Ishikawa (cell line): ENCODE results near the gene LGALS7B.

Experiments
- CEBPB ChIP-seq: IDR thresholded peaks from 2 replicates; pipeline ENCODE4 v1.6.1; 2012
- CREB1 ChIP-seq: IDR thresholded peaks from 2 replicates; pipeline ENCODE4 v1.6.1; 2012; ENCODE audit warnings: low read depth
- EGR1 ChIP-seq: IDR thresholded peaks from 2 replicates; pipeline ENCODE4 v1.6.1; 2012
- EP300 ChIP-seq: IDR thresholded peaks from 2 replicates; pipeline ENCODE4 v1.6.1; 2012; ENCODE audit warnings: borderline replicate concordance
- FOXM1 ChIP-seq: IDR thresholded peaks from 2 replicates; pipeline ENCODE4 v1.6.1; 2012; ENCODE audit warnings: low read depth, borderline replicate concordance
- NFIC ChIP-seq: IDR thresholded peaks from 2 replicates; pipeline ENCODE4 v1.6.1; 2012
- RAD21 ChIP-seq: IDR thresholded peaks from 2 replicates; pipeline ENCODE4 v1.6.1; 2012; ENCODE audit warnings: low read depth
- TAF1 ChIP-seq: IDR thresholded peaks from 2 replicates; pipeline ENCODE4 v1.6.1; 2012; ENCODE audit warnings: low read depth, mild to moderate bottlenecking
- TCF12 ChIP-seq: IDR thresholded peaks from 2 replicates; pipeline ENCODE4 v1.6.1; 2012; ENCODE audit warnings: low read depth
- TEAD4 ChIP-seq: IDR thresholded peaks from 2 replicates; pipeline ENCODE4 v1.6.1; 2012
- USF1 ChIP-seq: IDR thresholded peaks from 2 replicates; pipeline ENCODE4 v1.6.1; 2012
- YY1 ChIP-seq: IDR thresholded peaks from 2 replicates; pipeline ENCODE4 v1.6.1; 2012; ENCODE audit warnings: low read depth
- ZBTB7A ChIP-seq: IDR thresholded peaks from 2 replicates; pipeline ENCODE4 v1.6.1; 2012; ENCODE audit warnings: low read depth
- TF ChIP-seq, protein P1 (sequence below): IDR thresholded peaks from 2 replicates; pipeline ENCODE4 v1.6.1; 2012; ENCODE audit warnings: low read depth, mild to moderate bottlenecking
- TF ChIP-seq, protein P2 (sequence below): IDR thresholded peaks from 2 replicates; pipeline ENCODE4 v1.6.1; 2012

LGALS7B gene

DNA sequence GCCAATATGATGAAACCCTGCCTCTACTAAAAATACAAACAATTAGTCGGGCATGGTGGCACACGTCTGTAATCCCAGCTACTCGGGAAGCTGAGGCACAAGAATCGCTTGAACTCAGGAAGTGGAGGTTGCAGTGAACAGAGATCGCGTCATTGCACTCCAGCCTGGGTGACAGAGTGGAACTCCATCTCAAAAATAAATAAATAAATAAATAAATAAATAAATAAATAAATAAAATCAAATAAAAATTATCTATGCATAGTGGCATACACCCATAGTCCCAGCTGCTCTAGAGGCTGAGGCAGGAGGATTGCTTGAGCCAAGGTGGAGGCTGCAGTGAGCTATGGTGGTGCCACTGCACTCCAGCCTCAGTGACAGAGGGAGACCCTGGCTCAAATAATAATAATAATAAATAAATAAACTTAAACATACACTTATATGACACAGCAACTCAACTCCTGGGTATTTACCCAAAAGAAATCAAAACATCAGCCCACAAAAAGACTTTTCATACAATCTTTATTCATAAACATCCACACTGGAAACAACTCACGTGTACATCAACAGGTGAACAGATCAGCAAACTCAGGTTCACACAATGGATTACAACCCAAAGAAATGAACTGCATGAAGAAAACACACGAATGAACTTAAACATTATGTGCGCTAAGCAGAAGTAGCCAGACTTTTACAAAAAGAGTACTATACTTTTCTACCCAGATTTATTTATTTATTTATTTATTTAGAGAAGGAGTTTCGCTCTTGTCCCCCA, 22.5 kb upstream of the LGALS7B start:
- TF ChIP-seq FOXM1 (no peak), USF1 (no peak), TCF12 (no peak), TAF1 (no peak), TEAD4 (no peak), YY1 (no peak), NFIC (no peak), EGR1 (no peak), CEBPB (no peak), EP300 (no peak)
- TF ChIP-seq, protein P1, sequence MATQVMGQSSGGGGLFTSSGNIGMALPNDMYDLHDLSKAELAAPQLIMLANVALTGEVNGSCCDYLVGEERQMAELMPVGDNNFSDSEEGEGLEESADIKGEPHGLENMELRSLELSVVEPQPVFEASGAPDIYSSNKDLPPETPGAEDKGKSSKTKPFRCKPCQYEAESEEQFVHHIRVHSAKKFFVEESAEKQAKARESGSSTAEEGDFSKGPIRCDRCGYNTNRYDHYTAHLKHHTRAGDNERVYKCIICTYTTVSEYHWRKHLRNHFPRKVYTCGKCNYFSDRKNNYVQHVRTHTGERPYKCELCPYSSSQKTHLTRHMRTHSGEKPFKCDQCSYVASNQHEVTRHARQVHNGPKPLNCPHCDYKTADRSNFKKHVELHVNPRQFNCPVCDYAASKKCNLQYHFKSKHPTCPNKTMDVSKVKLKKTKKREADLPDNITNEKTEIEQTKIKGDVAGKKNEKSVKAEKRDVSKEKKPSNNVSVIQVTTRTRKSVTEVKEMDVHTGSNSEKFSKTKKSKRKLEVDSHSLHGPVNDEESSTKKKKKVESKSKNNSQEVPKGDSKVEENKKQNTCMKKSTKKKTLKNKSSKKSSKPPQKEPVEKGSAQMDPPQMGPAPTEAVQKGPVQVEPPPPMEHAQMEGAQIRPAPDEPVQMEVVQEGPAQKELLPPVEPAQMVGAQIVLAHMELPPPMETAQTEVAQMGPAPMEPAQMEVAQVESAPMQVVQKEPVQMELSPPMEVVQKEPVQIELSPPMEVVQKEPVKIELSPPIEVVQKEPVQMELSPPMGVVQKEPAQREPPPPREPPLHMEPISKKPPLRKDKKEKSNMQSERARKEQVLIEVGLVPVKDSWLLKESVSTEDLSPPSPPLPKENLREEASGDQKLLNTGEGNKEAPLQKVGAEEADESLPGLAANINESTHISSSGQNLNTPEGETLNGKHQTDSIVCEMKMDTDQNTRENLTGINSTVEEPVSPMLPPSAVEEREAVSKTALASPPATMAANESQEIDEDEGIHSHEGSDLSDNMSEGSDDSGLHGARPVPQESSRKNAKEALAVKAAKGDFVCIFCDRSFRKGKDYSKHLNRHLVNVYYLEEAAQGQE = no peak
- TF ChIP-seq, protein P2, sequence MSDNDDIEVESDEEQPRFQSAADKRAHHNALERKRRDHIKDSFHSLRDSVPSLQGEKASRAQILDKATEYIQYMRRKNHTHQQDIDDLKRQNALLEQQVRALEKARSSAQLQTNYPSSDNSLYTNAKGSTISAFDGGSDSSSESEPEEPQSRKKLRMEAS = no peak

DNA sequence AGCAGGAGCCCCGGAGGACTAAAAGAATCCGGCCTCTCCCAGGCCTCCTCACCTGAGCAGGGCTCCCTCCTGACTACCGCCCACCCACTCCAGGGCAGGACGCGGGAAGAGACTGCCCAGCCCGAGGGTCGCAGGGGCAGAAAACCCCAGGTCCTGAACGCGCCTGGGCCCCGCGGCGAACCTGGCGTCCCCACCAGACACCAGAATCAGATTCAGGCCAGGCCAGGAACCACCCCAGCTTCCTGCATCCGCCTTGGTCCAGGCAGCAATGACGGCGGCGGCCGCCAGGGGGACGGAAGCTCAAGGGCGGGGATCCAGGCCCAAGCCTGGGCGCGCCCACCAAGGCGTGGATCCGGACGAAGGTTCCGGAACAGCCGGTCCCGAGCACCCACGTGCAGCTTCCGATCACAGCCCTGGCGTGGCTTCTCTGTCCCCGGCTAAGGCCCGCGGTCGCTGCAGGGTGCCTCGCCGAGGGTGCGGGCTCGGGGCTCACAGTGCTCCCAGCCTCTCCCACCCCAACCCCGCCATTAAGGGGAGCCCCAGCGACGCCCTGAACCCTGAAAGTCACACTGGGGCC, 19.3 kb upstream of the LGALS7B start:
- TF ChIP-seq CEBPB = no peak
- no peak for TF ChIP-seq RAD21
- TF ChIP-seq TCF12 = no peak
- no peak for TF ChIP-seq CREB1
- TF ChIP-seq ZBTB7A = no peak
- no peak for TF ChIP-seq YY1
- no peak for TF ChIP-seq USF1
- TF ChIP-seq EP300 = no peak
- TF ChIP-seq EGR1 = no peak
- no peak for TF ChIP-seq TAF1
- no peak for TF ChIP-seq TEAD4
- no peak for TF ChIP-seq NFIC
- TF ChIP-seq FOXM1 = no peak
- TF ChIP-seq, protein P1 = no peak
- TF ChIP-seq, protein P2 = no peak

- TF ChIP-seq FOXM1 (no peak), YY1 (no peak), EGR1 (no peak), CREB1 (no peak), TCF12 (no peak), NFIC (no peak), USF1 (no peak), EP300 (no peak), RAD21 (no peak), ZBTB7A (no peak)
- TF ChIP-seq, protein P2 = no peak
- TF ChIP-seq, protein P1 = no peak
Observed at GRCh38 chr19:38773469-38774177, 15.4 kb upstream of the LGALS7B start, which contains the start of gene LGALS7. Gene LGALS7 (minus strand): TSS chr19:38773517. CDS start chr19:38773492, 25 bp downstream.
